Right renal cortex interstitium (tissue), 3 donors: ENCODE data around the gene FTCD. TPM values are rescaled to one million over a fixed set of nuclear protein-coding genes. Genes with fewer than 3 reads are reported as not detected.
A peak's percentile ranks its signal among the peaks of the same experiment; 100 is the strongest.
"Not testable (repeated sequence)": the region's sequence is repeated elsewhere in the genome, so short reads cannot be mapped to it uniquely, and the experiment has no call there.

Experiments
- DNase-seq, 3 donors: peaks; one replicate each; pipeline ENCODE4 v3.0.0-alpha.2; 2013; ENCODE audit warnings: low read depth in 3 of 3, low spot score in 2 of 3
- polyA plus RNA-seq, 3 donors: library from polyadenylated mRNA; unstranded; fragments of 120-200 nt; gene quantifications; one replicate each; pipeline ENCODE4 v1.2.1, GENCODE V29; 2013; ENCODE audit not compliant: insufficient read length in 3 of 3

Gene FTCD
- polyA plus RNA-seq, 3 donors, result 15.1 to 23.2 (median 22.6) TPM

DNA sequence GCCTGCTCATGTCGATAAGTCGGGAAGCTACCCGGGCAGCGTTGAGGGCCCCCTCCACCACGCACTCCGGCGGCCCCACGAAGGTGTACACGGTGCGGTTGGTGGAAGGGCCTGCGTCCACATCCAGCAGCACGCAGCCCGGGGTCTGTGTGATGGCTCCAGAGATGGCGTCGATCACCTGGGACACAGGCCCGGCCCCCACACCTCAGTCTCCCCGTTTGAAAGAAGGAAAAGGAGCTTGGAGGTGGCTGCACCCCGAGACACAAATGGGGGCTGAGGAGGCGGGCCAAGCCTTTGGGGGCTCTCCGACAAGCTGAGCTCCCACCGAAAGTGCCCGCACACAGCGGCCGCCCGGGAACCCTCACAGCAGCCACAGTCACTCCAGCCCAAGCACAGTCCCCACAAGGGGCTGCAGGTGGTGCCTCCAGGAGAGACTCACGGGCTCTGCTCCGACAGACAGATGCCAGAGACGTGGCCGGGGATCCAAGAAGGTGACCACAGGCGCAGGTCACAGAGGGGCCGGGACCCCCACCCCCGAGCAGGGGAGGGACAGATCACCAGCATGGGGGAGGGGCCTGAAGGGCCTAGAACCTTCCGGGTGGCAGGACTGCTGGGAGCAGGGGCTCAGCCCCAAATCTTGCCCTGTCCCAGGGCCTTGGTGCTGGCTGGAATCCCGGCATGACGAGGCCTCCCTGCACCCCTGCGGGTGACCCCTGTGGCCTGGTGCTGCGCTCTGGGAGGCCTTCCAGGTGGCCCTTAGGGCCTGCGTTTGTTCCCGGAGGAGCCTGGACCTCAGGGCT is 1.0 kb downstream of the FTCD start:
- no peak for DNase-seq

DNA sequence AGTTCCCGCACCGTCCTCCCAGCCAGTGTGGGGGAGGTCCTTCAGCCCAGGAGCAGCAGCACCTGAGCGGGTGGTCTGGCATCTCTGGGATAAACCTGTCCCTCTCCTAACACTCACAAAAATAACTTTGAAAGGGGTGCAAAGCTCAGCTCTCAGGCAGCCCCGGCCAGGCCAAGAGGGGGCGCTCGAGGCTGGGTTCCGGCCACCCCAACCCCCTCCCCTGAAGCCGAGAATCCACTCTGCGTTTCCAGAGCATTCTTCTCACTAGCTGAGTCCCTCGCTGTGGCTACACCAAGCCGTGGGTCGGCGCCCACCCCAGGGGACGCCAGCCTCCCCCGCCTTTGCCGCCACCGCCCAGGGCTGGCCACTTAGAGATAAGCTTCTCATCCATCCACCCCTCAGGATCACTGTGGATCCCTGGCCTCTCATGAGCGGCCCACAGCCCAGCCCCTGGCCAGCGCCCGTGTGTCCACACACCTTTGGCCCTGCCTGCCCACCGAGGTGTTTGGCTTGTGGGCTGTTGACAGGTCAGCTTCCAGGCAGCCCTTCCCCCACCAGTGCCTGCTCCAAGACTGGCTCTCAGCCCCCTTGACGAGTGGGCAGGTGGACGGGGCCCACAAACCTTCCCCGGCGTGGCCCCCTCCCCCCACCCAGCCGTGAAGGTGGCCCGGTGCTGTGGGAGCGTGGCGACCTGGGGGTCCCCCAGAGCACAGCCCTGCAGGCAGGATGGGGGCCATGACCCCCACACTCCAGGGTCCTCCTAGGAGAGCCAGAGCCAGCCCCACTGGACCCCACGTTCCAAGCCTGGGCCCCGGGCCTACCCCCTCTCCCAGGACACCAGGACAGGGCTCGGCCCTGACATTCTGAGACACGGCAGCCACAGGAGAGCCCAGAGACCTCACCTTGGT is 1.9 kb downstream of the FTCD start:
- DNase-seq, result peak in 1 of 3 donors; percentile 52

DNA sequence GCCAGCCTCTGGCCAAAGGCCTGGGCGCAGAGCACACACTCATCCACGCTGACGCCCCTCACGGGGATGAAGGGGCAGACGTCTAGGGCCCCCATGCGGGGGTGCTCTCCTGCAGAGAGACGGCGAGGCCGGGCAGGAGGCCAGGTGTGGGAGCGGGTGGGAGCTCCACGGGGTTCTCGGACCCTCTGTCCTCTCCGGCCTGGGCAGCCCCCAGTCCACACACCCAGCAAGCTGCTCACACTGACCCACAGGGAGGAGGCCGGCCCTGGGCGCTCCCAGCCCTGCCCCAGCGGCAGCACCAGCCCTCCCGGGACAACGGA is 2.5 kb downstream of the FTCD start:
- DNase-seq, result no peak

- no peak for DNase-seq
Measured at GRCh38 chr21:46151989-46152926, 3.1 kb downstream of the FTCD start.

DNA sequence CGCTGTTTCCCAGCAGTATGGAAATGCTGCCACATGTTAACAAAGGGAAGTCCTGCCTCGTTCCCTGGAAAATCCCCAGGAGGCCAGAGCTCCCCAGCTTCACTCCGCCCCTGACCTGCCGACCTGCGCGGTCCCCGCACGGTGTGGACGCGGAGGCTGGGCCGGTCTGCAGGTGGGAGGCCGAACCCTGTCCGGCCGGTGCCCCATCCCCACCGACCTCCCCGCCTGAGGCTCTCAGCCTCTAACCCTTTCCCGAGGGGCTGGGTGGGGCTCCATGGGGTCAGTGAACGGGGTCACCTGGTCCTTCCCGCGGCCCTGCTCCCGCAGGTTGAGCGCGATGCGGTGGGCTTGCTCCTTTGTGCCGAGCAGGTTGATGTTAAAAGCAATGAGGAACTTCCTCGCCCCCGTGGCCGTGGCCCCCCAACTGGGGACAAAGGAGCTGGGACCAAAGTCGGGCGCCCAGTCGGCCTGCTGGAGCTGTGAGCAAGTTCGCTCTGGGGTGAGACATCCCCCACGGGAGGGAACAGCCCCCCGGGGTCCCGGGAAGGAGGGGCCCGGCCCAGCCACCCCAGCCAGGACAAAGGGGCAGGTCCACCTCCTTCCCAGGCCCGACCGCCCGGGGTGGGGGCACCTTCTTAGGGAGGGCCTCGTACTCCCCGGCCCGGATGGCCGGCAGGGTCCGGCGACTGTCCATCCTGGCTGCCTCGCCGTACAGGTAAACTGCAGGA is 4.0 kb downstream of the FTCD start:
- no peak for DNase-seq

DNA sequence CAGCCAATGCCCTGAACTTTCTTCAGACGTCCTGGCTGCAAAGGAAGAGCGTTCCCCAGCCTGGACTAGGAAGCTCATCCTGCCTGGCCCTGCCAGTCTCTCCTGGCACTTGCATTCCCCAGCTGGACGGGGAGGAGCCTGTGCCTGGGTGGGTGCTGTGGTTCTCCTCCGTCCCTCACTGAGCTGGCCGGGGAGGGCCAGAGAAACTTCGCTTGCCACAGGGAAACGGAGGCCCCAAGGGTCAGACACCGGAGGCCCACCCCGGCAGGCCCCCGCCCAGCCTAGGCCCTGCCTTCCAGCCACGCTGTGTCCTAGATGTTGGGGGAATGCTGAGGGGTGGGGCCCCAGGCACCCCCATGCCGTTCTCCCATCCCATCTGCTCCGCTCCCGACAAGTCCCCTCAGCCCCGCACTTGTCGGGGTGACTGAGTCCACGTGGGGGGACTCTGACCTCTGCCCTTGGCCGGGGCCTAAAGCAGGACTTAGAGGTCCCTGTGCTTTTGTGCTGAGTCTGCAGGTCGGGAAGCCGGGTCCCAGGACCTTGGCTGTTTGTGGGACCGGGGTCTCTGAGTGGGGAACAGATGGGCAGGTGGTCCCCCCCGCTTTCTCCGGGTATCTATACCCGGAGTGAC is 4.8 kb downstream of the FTCD start:
- DNase-seq, result no peak

DNA sequence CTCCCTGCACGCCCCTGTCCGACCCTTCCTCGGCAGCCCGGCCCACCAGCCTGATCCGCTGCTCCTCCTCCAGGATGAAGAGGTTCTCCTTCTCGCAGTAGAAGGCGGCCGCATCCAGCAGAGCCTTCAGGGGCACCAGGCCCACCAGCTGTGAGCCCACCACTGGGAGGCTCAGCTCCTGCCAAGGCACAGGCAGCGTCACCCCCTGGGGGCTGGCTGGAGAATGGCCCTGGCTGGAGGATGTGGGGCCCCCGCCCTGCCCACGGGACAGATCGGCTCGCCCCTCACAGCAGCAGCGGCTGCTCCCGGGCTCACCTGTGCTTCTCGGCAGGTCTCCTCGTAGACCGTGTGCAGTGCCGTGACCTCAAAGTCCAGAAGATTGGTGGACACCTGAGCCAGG is 5.3 kb downstream of the FTCD start:
- DNase-seq, result no peak

DNA sequence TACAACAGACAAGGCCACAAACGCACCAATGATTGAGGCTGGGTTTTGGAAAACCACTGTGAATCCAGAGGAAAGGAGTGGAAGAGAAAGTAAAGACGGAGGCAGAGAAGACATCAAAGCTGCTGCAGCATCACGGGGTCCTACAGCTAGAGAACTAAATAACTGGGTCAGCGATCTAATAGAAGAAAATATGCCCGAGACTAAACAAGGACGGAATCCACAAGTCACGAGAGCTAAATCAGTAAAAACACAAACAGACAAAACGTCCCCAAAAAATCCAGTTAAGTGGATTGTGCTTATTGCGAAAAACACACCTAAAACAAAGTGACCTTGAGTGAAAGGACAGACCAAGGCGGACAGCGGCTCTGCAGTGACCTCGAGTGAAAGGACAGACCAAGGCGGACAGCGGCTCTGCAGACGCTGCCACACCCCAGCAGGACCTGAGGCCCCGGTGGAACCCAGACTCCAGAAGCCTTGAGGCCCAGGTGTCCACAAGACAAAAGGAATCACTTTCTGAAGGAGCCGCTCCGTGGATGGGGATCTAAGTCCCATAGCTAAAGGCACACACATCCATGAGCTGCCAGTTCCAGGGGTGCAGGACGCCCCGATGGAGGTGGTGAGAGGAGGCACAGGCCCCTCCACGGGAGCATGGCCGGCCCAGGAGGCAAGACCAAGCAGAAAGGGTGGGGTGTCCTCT is 6.0 kb downstream of the FTCD start:
- no peak for DNase-seq

DNA sequence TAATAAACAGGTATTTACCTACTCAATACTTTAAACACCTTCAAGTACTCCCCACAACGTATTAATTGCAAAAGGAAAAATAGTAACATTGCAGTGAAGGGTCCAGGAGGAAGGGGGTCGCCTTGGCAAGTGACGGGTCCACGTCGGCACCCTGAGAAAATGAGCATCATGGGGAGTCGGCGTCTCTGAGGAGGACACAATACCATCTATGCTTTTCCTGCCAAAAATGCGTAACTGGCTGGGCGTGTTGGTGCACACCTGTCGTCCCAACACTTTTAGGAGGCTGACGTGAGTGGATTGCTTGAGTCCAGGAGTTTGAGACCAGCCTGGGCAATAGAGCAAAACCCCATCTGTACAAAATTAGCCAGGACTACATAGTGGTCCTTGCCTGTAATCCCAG is 7.3 kb downstream of the FTCD start:
- DNase-seq, result no peak

DNA sequence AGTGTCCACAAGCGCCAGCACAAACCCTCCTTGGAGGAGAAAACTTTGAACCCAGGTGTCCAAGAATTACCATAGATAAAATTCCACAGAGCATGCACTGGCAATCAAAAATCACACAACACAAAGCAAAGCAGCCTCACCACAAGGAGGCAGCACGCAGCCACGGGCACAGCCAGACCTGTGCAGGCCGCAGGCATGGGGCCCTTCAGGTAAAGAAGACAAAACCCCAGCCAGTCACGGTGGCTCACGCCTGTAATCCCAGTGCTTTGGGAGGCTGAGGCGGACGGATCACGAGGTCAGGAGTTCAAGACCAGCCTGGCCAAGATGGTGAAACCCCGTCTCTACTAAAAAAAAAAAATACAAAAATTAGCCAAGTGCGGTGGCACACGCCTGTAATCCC is 8.0 kb downstream of the FTCD start:
- not testable (repeated sequence) for DNase-seq

GRCh38 chr21:46146856-46147255 is 8.5 kb downstream of the FTCD start:
- DNase-seq, result no peak

- no peak for DNase-seq
Measured at GRCh38 chr21:46145840-46146691, 9.3 kb downstream of the FTCD start.

GRCh38 chr21:46145159-46145839 is 10.1 kb downstream of the FTCD start:
- DNase-seq, result no peak

GRCh38 chr21:46144464-46145070 is 10.8 kb downstream of the FTCD start:
- no peak for DNase-seq

GRCh38 chr21:46142582-46143473 is 12.6 kb downstream of the FTCD start:
- no peak for DNase-seq
